Measurements from ENCODE around the gene FEZ2. TPM values are rescaled to one million over a fixed set of nuclear protein-coding genes. Genes with fewer than 3 reads are reported as not detected.

FEZ2 gene
- total RNA-seq, 1 experiment from 2014 or later = 57.5 TPM

- intact Hi-C loops (cut with micrococcal nuclease; ENCODE audit: unreplicated experiment) = no loop called here
Observed at GRCh38 chr2:36586672-36587071, 11.3 kb downstream of the FEZ2 start.

GRCh38 chr2:36584148-36584794 lies 13.7 kb downstream of the FEZ2 start:
- ChIA-PET POLR2A (ENCODE audit: low non-redundant PET) (no interaction called here), CTCF (no interaction called here)
- Histone ChIP-seq H3K36me3 (ENCODE audit: insufficient read depth, low read length, poor library complexity, severe bottlenecking) (peaks cover 26% of the 10 kb centered on the region), H3K27ac (ENCODE audit: low read depth, low read length, poor library complexity, severe bottlenecking) (no peak overlapping the region), H3K9me3 (ENCODE audit: low read depth, low read length, poor library complexity, severe bottlenecking) (no peaks in the 10 kb centered on the region), H3K4me1 (ENCODE audit: insufficient read depth, low read length, poor library complexity, severe bottlenecking) (peaks cover 14% of the 10 kb centered on the region), H3K27me3 (replicated peaks; ENCODE audit: insufficient read depth, low read depth, low read length, poor library complexity) (no peaks in the 10 kb centered on the region), H3K4me3 (ENCODE audit: low read depth, low read length, poor library complexity, severe bottlenecking) (no peak overlapping the region)
- TF ChIP-seq, protein P1, sequence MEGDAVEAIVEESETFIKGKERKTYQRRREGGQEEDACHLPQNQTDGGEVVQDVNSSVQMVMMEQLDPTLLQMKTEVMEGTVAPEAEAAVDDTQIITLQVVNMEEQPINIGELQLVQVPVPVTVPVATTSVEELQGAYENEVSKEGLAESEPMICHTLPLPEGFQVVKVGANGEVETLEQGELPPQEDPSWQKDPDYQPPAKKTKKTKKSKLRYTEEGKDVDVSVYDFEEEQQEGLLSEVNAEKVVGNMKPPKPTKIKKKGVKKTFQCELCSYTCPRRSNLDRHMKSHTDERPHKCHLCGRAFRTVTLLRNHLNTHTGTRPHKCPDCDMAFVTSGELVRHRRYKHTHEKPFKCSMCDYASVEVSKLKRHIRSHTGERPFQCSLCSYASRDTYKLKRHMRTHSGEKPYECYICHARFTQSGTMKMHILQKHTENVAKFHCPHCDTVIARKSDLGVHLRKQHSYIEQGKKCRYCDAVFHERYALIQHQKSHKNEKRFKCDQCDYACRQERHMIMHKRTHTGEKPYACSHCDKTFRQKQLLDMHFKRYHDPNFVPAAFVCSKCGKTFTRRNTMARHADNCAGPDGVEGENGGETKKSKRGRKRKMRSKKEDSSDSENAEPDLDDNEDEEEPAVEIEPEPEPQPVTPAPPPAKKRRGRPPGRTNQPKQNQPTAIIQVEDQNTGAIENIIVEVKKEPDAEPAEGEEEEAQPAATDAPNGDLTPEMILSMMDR (conservative IDR thresholded peaks at IDR 0.05; ENCODE audit: low read depth, low read length) = no peak
- TF ChIP-seq EZH2 (IDR thresholded peaks at IDR 0.05; ENCODE audit: borderline replicate concordance, low read depth, low read length, poor library complexity, severe bottlenecking) = no peak
- intact Hi-C loops (cut with micrococcal nuclease; ENCODE audit: unreplicated experiment) = no loop called here
- DNase-seq (ENCODE audit: low spot score) = no peak
- no TSS peak for BruUV-seq (replicated peaks)

More at GRCh38 chr2:36586672-36587071, 11.3 kb downstream of the FEZ2 start:
- CTCF ChIA-PET = no interaction called here
- no peaks in the 10 kb centered on the region for H3K27me3 ChIP-seq (replicated peaks; ENCODE audit: insufficient read depth, low read depth, low read length, poor library complexity)
- TF ChIP-seq, protein P1 (conservative IDR thresholded peaks at IDR 0.05; ENCODE audit: low read depth, low read length) = no peak
- no peak for TF ChIP-seq EZH2 (IDR thresholded peaks at IDR 0.05; ENCODE audit: borderline replicate concordance, low read depth, low read length, poor library complexity, severe bottlenecking)
- H3K4me1 ChIP-seq (ENCODE audit: insufficient read depth, low read length, poor library complexity, severe bottlenecking) = peaks cover 17% of the 10 kb centered on the region
- peaks cover 10% of the 10 kb centered on the region for H3K36me3 ChIP-seq (ENCODE audit: insufficient read depth, low read length, poor library complexity, severe bottlenecking)
- no peak for DNase-seq (ENCODE audit: low spot score)
- no peak overlapping the region for H3K27ac ChIP-seq (ENCODE audit: low read depth, low read length, poor library complexity, severe bottlenecking)
- no peaks in the 10 kb centered on the region for H3K9me3 ChIP-seq (ENCODE audit: low read depth, low read length, poor library complexity, severe bottlenecking)
- BruUV-seq (replicated peaks) = no TSS peak
- H3K4me3 ChIP-seq (ENCODE audit: low read depth, low read length, poor library complexity, severe bottlenecking) = no peak overlapping the region
- POLR2A ChIA-PET (ENCODE audit: low non-redundant PET) = no interaction called here

- BruUV-seq (replicated peaks) = no TSS peak
- Histone ChIP-seq H3K36me3 (ENCODE audit: insufficient read depth, low read length, poor library complexity, severe bottlenecking) (peaks cover 36% of the 10 kb centered on the region), H3K27ac (ENCODE audit: low read depth, low read length, poor library complexity, severe bottlenecking) (no peak overlapping the region), H3K4me3 (ENCODE audit: low read depth, low read length, poor library complexity, severe bottlenecking) (no peak overlapping the region), H3K4me1 (ENCODE audit: insufficient read depth, low read length, poor library complexity, severe bottlenecking) (peaks cover 12% of the 10 kb centered on the region), H3K27me3 (replicated peaks; ENCODE audit: insufficient read depth, low read depth, low read length, poor library complexity) (no peaks in the 10 kb centered on the region), H3K9me3 (ENCODE audit: low read depth, low read length, poor library complexity, severe bottlenecking) (no peaks in the 10 kb centered on the region)
- intact Hi-C loops (cut with micrococcal nuclease; ENCODE audit: unreplicated experiment) = no loop called here
- TF ChIP-seq, protein P1 (conservative IDR thresholded peaks at IDR 0.05; ENCODE audit: low read depth, low read length) = no peak
- TF ChIP-seq EZH2 (IDR thresholded peaks at IDR 0.05; ENCODE audit: borderline replicate concordance, low read depth, low read length, poor library complexity, severe bottlenecking) = no peak
- ChIA-PET CTCF (no interaction called here), POLR2A (ENCODE audit: low non-redundant PET) (no interaction called here)
- DNase-seq (ENCODE audit: low spot score) = no peak
Observed at GRCh38 chr2:36582951-36583350, 15.0 kb downstream of the FEZ2 start.

Measured in A673 (cell line).